Parathyroid adenoma (tissue), 2 donors: ENCODE results near the gene NRXN3.

Source experiments
- H2AFZ ChIP-seq: fragments of 300-600 bp; sonication (generic); one replicate; pipeline ENCODE4 v1.7.0; 2017; ENCODE audit warnings: antibody characterized with exemption, mild to moderate bottlenecking
- H3K27ac ChIP-seq: fragments of 300-600 bp; sonication (generic); one replicate; pipeline ENCODE4 v1.7.0; 2017
- H3K27me3 ChIP-seq: fragments of 300-600 bp; sonication (generic); one replicate; pipeline ENCODE4 v1.7.0; 2017; ENCODE audit warnings: low read length; ENCODE audit not compliant: control insufficient read depth, insufficient read depth
- H3K36me3 ChIP-seq: fragments of 300-600 bp; sonication (generic); one replicate; pipeline ENCODE4 v1.7.0; 2017; ENCODE audit warnings: low read length; ENCODE audit not compliant: control insufficient read depth, insufficient read depth
- H3K4me1 ChIP-seq: fragments of 300-600 bp; sonication (generic); one replicate; pipeline ENCODE4 v1.7.0; 2017; ENCODE audit warnings: control low read depth
- H3K4me2 ChIP-seq: fragments of 300-600 bp; sonication (generic); one replicate; pipeline ENCODE4 v1.7.0; 2017; ENCODE audit warnings: low read length
- H3K4me3 ChIP-seq: fragments of 300-600 bp; sonication (generic); one replicate; pipeline ENCODE4 v1.7.0; 2017; ENCODE audit warnings: low read depth, low read length
- H3K79me2 ChIP-seq: fragments of 300-600 bp; sonication (generic); one replicate; pipeline ENCODE4 v1.7.0; 2017; ENCODE audit warnings: control low read depth
- H3K9ac ChIP-seq: fragments of 300-600 bp; sonication (generic); one replicate; pipeline ENCODE4 v1.7.0; 2017; ENCODE audit warnings: mild to moderate bottlenecking
- H3K9me3 ChIP-seq: fragments of 300-600 bp; sonication (generic); one replicate; pipeline ENCODE4 v1.7.0; 2017; ENCODE audit warnings: low read length; ENCODE audit not compliant: control insufficient read depth
- CTCF ChIP-seq: fragments of 300-600 bp; sonication (generic); IDR thresholded peaks from one replicate; pipeline ENCODE4 v1.7.0; 2017; ENCODE audit warnings: antibody characterized with exemption, mild to moderate bottlenecking
- donor health status: primary hyperparathyroidism.

Gene NRXN3

GRCh38 chr14:79899610-79900009 lies 1729.4 kb downstream of the NRXN3 start:
- H3K9ac ChIP-seq = no peak overlapping the region
- TF ChIP-seq CTCF = no peak
- H3K27ac ChIP-seq = no peak overlapping the region
- H3K79me2 ChIP-seq = no peaks in the 10 kb centered on the region
- H3K27me3 ChIP-seq = no peaks in the 10 kb centered on the region
- no peaks in the 10 kb centered on the region for H3K4me1 ChIP-seq
- no peaks in the 10 kb centered on the region for H3K9me3 ChIP-seq
- H3K4me3 ChIP-seq = no peak overlapping the region
- H2AFZ ChIP-seq = no peak overlapping the region
- no peak overlapping the region for H3K4me2 ChIP-seq
- no peaks in the 10 kb centered on the region for H3K36me3 ChIP-seq

GRCh38 chr14:79904497-79904896 lies 1734.3 kb downstream of the NRXN3 start:
- no peak for TF ChIP-seq CTCF
- no peaks in the 10 kb centered on the region for H3K27me3 ChIP-seq
- H3K4me2 ChIP-seq = no peak overlapping the region
- H3K36me3 ChIP-seq = no peaks in the 10 kb centered on the region
- H3K9me3 ChIP-seq = no peaks in the 10 kb centered on the region
- no peaks in the 10 kb centered on the region for H3K79me2 ChIP-seq
- no peak overlapping the region for H3K9ac ChIP-seq
- no peak overlapping the region for H3K4me3 ChIP-seq
- H2AFZ ChIP-seq = no peak overlapping the region
- H3K4me1 ChIP-seq = no peaks in the 10 kb centered on the region
- H3K27ac ChIP-seq = no peak overlapping the region

- Histone ChIP-seq H3K9ac (no peak overlapping the region), H3K79me2 (no peaks in the 10 kb centered on the region), H3K27ac (no peak overlapping the region), H3K36me3 (no peaks in the 10 kb centered on the region), H3K4me3 (no peak overlapping the region), H3K4me1 (no peaks in the 10 kb centered on the region), H3K4me2 (no peak overlapping the region), H2AFZ (no peak overlapping the region), H3K27me3 (no peaks in the 10 kb centered on the region), H3K9me3 (no peaks in the 10 kb centered on the region)
- TF ChIP-seq CTCF = no peak
Measured at GRCh38 chr14:79906994-79907393, 1736.8 kb downstream of the NRXN3 start.

- Histone ChIP-seq H3K4me3 (no peak overlapping the region), H3K9me3 (no peaks in the 10 kb centered on the region), H3K4me1 (no peaks in the 10 kb centered on the region), H3K36me3 (no peaks in the 10 kb centered on the region), H3K4me2 (no peak overlapping the region), H3K79me2 (no peaks in the 10 kb centered on the region), H3K9ac (no peak overlapping the region), H3K27me3 (no peaks in the 10 kb centered on the region), H2AFZ (no peak overlapping the region), H3K27ac (no peak overlapping the region)
- TF ChIP-seq CTCF = no peak
Measured at GRCh38 chr14:79910086-79910485, 1739.9 kb downstream of the NRXN3 start.

- H3K27ac ChIP-seq = no peak overlapping the region
- no peak overlapping the region for H3K9ac ChIP-seq
- no peaks in the 10 kb centered on the region for H3K9me3 ChIP-seq
- H3K4me1 ChIP-seq = no peaks in the 10 kb centered on the region
- no peaks in the 10 kb centered on the region for H3K27me3 ChIP-seq
- no peak overlapping the region for H3K4me3 ChIP-seq
- no peak overlapping the region for H3K4me2 ChIP-seq
- H3K36me3 ChIP-seq = no peaks in the 10 kb centered on the region
- no peaks in the 10 kb centered on the region for H3K79me2 ChIP-seq
- no peak overlapping the region for H2AFZ ChIP-seq
- no peak for TF ChIP-seq CTCF
Measured at GRCh38 chr14:79911744-79912143, 1741.6 kb downstream of the NRXN3 start.
